HepG2 (cell line): Measurements from ENCODE around the gene CCDC201. TPM values are rescaled to one million over a fixed set of nuclear protein-coding genes. Genes with fewer than 3 reads are reported as not detected.

Source experiments
- AHR ChIP-seq: IDR thresholded peaks from 2 replicates; pipeline ENCODE4 v1.6.1; 2018; ENCODE audit warnings: missing genetic modification reagents, missing compliant biosample characterization
- EP300 ChIP-seq, 3 experiments: sonication (generic) in 1 of 3; formaldehyde crosslinking in 1 of 3; IDR thresholded peaks; 2 replicates each; pipeline versions ENCODE4 v1.5.1 to v1.6.1; 2011 to 2020; ENCODE audit warnings: low read depth in 2 of 3, low read length in 2 of 3, borderline replicate concordance in 1 of 3, improper control_type of control experiment in 1 of 3, mild to moderate bottlenecking in 1 of 3, missing genetic modification reagents in 1 of 3, moderate library complexity in 1 of 3
- ERF ChIP-seq: IDR thresholded peaks from 2 replicates; pipeline ENCODE4 v1.6.1; 2018; ENCODE audit warnings: missing biosample characterization, missing genetic modification reagents
- HMG20B ChIP-seq: conservative IDR thresholded peaks from 2 replicates; pipeline ENCODE4 v1.6.1; 2016; ENCODE audit warnings: missing genetic modification reagents, missing compliant biosample characterization
- MEIS1 ChIP-seq: sonication (generic); formaldehyde crosslinking; IDR thresholded peaks from 2 replicates; pipeline ENCODE4 v1.9.0; 2021; ENCODE audit warnings: mild to moderate bottlenecking, missing genetic modification reagents, moderate library complexity, borderline replicate concordance
- MTA1 ChIP-seq: sonication (generic); formaldehyde crosslinking; IDR thresholded peaks from 2 replicates; pipeline ENCODE4 v1.4.0; 2020; ENCODE audit warnings: missing genetic modification reagents, mild to moderate bottlenecking, borderline replicate concordance
- MXI1 ChIP-seq: IDR thresholded peaks from 3 replicates; pipeline ENCODE4 v1.6.1; 2012; ENCODE audit warnings: low read depth, low read length, inconsistent platforms, borderline replicate concordance
- NFYC ChIP-seq: IDR thresholded peaks from 2 replicates; pipeline ENCODE4 v1.6.1; 2016; ENCODE audit warnings: missing genetic modification reagents, missing compliant biosample characterization
- PBX3 ChIP-seq: sonication (generic); formaldehyde crosslinking; IDR thresholded peaks from 2 replicates; pipeline ENCODE4 v1.8.1; 2023; ENCODE audit warnings: missing genetic modification reagents, inconsistent platforms, borderline replicate concordance
- RBM39 ChIP-seq: fragments of 200-400 bp; formaldehyde crosslinking; IDR thresholded peaks from one replicate; pipeline ENCODE4 v1.6.1; 2018; ENCODE audit warnings: antibody characterized with exemption, mild to moderate bottlenecking, low read depth, low read length; ENCODE audit not compliant: poor library complexity, severe bottlenecking
- SYNCRIP ChIP-seq: fragments of 200-400 bp; formaldehyde crosslinking; IDR thresholded peaks from 2 replicates; pipeline ENCODE4 v1.6.1; 2018; ENCODE audit warnings: mild to moderate bottlenecking, low read depth, low read length; ENCODE audit not compliant: insufficient read depth
- TCF12 ChIP-seq, 2 experiments: fragments of 450-650 bp in 1 of 2; sonication (generic) in 1 of 2; formaldehyde crosslinking in 1 of 2; IDR thresholded peaks; 2 replicates each; pipeline versions ENCODE4 v1.6.1 to v1.8.0; 2017 to 2022; ENCODE audit warnings: antibody characterized with exemption in 1 of 2, mild to moderate bottlenecking in 1 of 2, missing genetic modification reagents in 1 of 2, moderate library complexity in 1 of 2
- TIGD3 ChIP-seq: sonication (generic); formaldehyde crosslinking; IDR thresholded peaks from 2 replicates; pipeline ENCODE4 v1.5.1; 2020; ENCODE audit warnings: mild to moderate bottlenecking, missing genetic modification reagents, borderline replicate concordance
- ZBTB37 ChIP-seq: sonication (generic); formaldehyde crosslinking; IDR thresholded peaks from 2 replicates; pipeline ENCODE4 v1.4.0; 2020; ENCODE audit warnings: mild to moderate bottlenecking, missing genetic modification reagents
- ZBTB49 ChIP-seq: sonication (generic); formaldehyde crosslinking; IDR thresholded peaks from 2 replicates; pipeline ENCODE4 v1.4.0; 2020; ENCODE audit warnings: missing genetic modification reagents, borderline replicate concordance
- ZBTB8A ChIP-seq: sonication (generic); formaldehyde crosslinking; IDR thresholded peaks from 2 replicates; pipeline ENCODE4 v1.4.0; 2020; ENCODE audit warnings: mild to moderate bottlenecking, low read depth, missing genetic modification reagents, borderline replicate concordance
- ZFP37 ChIP-seq: sonication (generic); formaldehyde crosslinking; IDR thresholded peaks from 2 replicates; pipeline ENCODE4 v1.4.0; 2020; ENCODE audit warnings: missing genetic modification reagents, borderline replicate concordance
- ZNF557 ChIP-seq: sonication (generic); formaldehyde crosslinking; IDR thresholded peaks from 2 replicates; pipeline ENCODE4 v1.4.0; 2020; ENCODE audit warnings: missing genetic modification reagents
- ZNF674 ChIP-seq: sonication (generic); formaldehyde crosslinking; IDR thresholded peaks from 2 replicates; pipeline ENCODE4 v1.5.0; 2020; ENCODE audit warnings: low read depth, mild to moderate bottlenecking, missing genetic modification reagents
- ZNF678 ChIP-seq: sonication (generic); formaldehyde crosslinking; IDR thresholded peaks from 2 replicates; pipeline ENCODE4 v1.4.0; 2020; ENCODE audit warnings: mild to moderate bottlenecking, missing genetic modification reagents
- polyA plus RNA-seq, 8 experiments: library from polyadenylated mRNA; depleted of rRNA in 3 of 8; stranded (reverse) in 7 of 8; unstranded in 1 of 8; fragments of >200 nt; fragmentation: Illumina TruSeq in 4 of 8; extraction: Trizol in 4 of 8; gene quantifications; 2 replicates each; pipeline versions ENCODE4 v1.2.1 to v1.2.3, GENCODE V29; 2011 to 2016; ENCODE audit warnings: low read depth in 4 of 8, missing spikeins in 1 of 8, mixed read lengths in 1 of 8; ENCODE audit not compliant: insufficient read depth in 1 of 8
- total RNA-seq, 5 experiments: library from RNA; depleted of rRNA; stranded (reverse); fragments of >200 nt; fragmentation: Illumina TruSeq; extraction: Trizol; gene quantifications; 2 replicates each; pipeline ENCODE4 v1.2.3, GENCODE V29; 2016; ENCODE audit warnings: low read depth in 1 of 5

CCDC201 gene
- total and polyA plus RNA-seq, 2 of the 13 experiments (the other 11 are each of a cell fraction or from before 2014, with no cell fraction given) = 0.92 TPM; not detected in 1

GRCh38 chr7:45888185-45888992, 15.5 kb upstream of the CCDC201 start, which contains the start of gene IGFBP1 (continued):
- no peak for TF ChIP-seq ZBTB49 (CRISPR knock-in tag)
- TF ChIP-seq ZBTB37 (CRISPR knock-in tag) = 0 out of 2 replicates have a peak, but pooled peaks have one; percentile 19
- peak; percentile 97 for TF ChIP-seq MEIS1 (CRISPR knock-in tag)
- peak; percentile 85; the same call in 1 of the 2 replicates for TF ChIP-seq ZNF678 (CRISPR knock-in tag)
- peak; percentile 65; the same call in 1 of the 2 replicates for TF ChIP-seq ZBTB8A (CRISPR knock-in tag)
- peak in 1 of 2 experiments; percentile 78; a peak in 2 of 4 replicates for TF ChIP-seq EP300 (IDR thresholded peaks at IDR 0.05; ENCODE audit: low read depth in 2 of 2, low read length in 2 of 2)
- TF ChIP-seq EP300 (CRISPR knock-in tag; IDR thresholded peaks at IDR 0.05; ENCODE audit: borderline replicate concordance) = peak; percentile 71; the same call in 1 of the 2 replicates
- no peak; the same call in none of the 2 replicates for TF ChIP-seq ZNF674
- TF ChIP-seq ERF (CRISPR knock-in tag) = peak; percentile 94
- TF ChIP-seq RBM39 = peak; percentile 76
- peak; percentile 61; the same call in 2 of the 3 replicates for TF ChIP-seq MXI1
- no peak; the same call in 1 of the 2 replicates for TF ChIP-seq AHR (CRISPR knock-in tag)
- no peak for TF ChIP-seq NFYC (CRISPR knock-in tag)
- 0 out of 2 replicates have a peak, but pooled peaks have one; percentile 91 for TF ChIP-seq MTA1
- no peak for TF ChIP-seq SYNCRIP
- TF ChIP-seq PBX3 (CRISPR knock-in tag) = no peak; the same call in 1 of the 2 replicates
- peak; percentile 50; the same call in 1 of the 2 replicates for TF ChIP-seq ZNF557 (CRISPR knock-in tag)
- no peak for TF ChIP-seq TCF12 (IDR thresholded peaks at IDR 0.05)
- TF ChIP-seq TCF12 (CRISPR knock-in tag; IDR thresholded peaks at IDR 0.05) = peak; percentile 91
- TF ChIP-seq TIGD3 (CRISPR knock-in tag) = no peak
- no peak for TF ChIP-seq HMG20B
- peak; percentile 86; the same call in 1 of the 2 replicates for TF ChIP-seq ZFP37 (CRISPR knock-in tag)
